ENCODE measurements around the gene PDZRN4. TPM values are rescaled to one million over a fixed set of nuclear protein-coding genes. Genes with fewer than 3 reads are reported as not detected.

Gene PDZRN4
- total and polyA plus RNA-seq, 8 donors, result 0.12 to 0.26 (median 0.23) TPM; not detected in 4

DNA sequence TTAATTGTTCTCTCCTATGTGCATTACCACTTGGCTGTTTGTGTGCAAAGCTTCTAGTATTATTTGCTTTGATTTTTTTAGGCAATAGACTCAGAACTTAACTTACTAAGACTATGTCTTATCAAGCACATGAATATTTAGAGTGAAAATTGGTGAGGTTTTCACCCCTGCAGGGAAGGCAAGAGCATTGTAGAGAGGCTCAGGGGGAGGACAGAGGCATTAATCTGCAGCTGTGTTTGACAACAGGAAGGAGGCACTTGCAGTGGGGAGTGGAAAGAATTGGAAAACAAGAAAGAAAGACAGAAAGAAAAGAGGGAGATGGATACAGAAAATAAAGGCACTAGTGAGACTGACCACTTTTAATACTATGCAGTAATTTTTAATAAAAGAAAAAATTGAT is 431.6 kb downstream of the PDZRN4 start:
- Histone ChIP-seq H3K27me3 (no peaks in the 10 kb centered on the region), H3K9me3 (peaks cover 0 to 3% (median 0%) of the 10 kb centered on the region in 4 donors), H3K4me1 (no peaks in the 10 kb centered on the region), H3K27ac (no peak overlapping the region), H3K4me3 (no peak overlapping the region), H3K36me3 (no peaks in the 10 kb centered on the region)
- DNase-seq, result no peak
- TF ChIP-seq, protein P1, sequence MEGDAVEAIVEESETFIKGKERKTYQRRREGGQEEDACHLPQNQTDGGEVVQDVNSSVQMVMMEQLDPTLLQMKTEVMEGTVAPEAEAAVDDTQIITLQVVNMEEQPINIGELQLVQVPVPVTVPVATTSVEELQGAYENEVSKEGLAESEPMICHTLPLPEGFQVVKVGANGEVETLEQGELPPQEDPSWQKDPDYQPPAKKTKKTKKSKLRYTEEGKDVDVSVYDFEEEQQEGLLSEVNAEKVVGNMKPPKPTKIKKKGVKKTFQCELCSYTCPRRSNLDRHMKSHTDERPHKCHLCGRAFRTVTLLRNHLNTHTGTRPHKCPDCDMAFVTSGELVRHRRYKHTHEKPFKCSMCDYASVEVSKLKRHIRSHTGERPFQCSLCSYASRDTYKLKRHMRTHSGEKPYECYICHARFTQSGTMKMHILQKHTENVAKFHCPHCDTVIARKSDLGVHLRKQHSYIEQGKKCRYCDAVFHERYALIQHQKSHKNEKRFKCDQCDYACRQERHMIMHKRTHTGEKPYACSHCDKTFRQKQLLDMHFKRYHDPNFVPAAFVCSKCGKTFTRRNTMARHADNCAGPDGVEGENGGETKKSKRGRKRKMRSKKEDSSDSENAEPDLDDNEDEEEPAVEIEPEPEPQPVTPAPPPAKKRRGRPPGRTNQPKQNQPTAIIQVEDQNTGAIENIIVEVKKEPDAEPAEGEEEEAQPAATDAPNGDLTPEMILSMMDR (IDR thresholded peaks at IDR 0.05), result no peak
- intact Hi-C loops (cut with DNase I), result no loop called here
- ATAC-seq, result no peak
- FAIRE-seq, result no peak

- Histone ChIP-seq H3K36me3 (no peaks in the 10 kb centered on the region), H3K27me3 (no peaks in the 10 kb centered on the region), H3K4me3 (no peak overlapping the region), H3K4me1 (no peaks in the 10 kb centered on the region), H3K9me3 (peaks cover 0 to 3% (median 0%) of the 10 kb centered on the region in 4 donors), H3K27ac (no peak overlapping the region)
- ATAC-seq (no peak), FAIRE-seq (no peak), DNase-seq (no peak)
- WGBS, 2 donors, result 5 to 14% methylated on average over 1 of the region's 1 CpG
- TF ChIP-seq, protein P1 (IDR thresholded peaks at IDR 0.05), result no peak
- intact Hi-C loops (cut with DNase I), result no loop called here
Measured at GRCh38 chr12:41621291-41621690, 433.2 kb downstream of the PDZRN4 start.
